Adrenal gland (tissue), 5 donors: ENCODE data around the gene ARHGAP30.
"Not testable (repeated sequence)": the region's sequence is repeated elsewhere in the genome, so short reads cannot be mapped to it uniquely, and the experiment has no call there.

ENCODE experiments used
- POLR2A ChIP-seq, 2 donors: fragments of 450-650 bp; IDR thresholded peaks; one replicate each; pipeline ENCODE4 v1.6.1; 2017; ENCODE audit warnings: antibody characterized with exemption in 2 of 2, mild to moderate bottlenecking in 2 of 2, moderate library complexity in 1 of 2
- TF ChIP-seq, protein P1 (sequence below), 6 experiments: fragments of 450-650 bp in 4 of 6; fragments of 200-600 bp in 2 of 6; sonication (generic) in 1 of 6; IDR thresholded peaks; 1 replicate in 5 of 6; 2 replicates in 1 of 6; pipeline versions ENCODE4 v1.5.1 to v1.8.0; 2016 to 2021; ENCODE audit warnings: antibody characterized with exemption in 6 of 6, mild to moderate bottlenecking in 2 of 6, moderate library complexity in 1 of 6
- donor health status: DM: no; HTN: no; CAD: no.

- not testable (repeated sequence) for TF ChIP-seq POLR2A (IDR thresholded peaks at IDR 0.05)
- TF ChIP-seq, protein P1, sequence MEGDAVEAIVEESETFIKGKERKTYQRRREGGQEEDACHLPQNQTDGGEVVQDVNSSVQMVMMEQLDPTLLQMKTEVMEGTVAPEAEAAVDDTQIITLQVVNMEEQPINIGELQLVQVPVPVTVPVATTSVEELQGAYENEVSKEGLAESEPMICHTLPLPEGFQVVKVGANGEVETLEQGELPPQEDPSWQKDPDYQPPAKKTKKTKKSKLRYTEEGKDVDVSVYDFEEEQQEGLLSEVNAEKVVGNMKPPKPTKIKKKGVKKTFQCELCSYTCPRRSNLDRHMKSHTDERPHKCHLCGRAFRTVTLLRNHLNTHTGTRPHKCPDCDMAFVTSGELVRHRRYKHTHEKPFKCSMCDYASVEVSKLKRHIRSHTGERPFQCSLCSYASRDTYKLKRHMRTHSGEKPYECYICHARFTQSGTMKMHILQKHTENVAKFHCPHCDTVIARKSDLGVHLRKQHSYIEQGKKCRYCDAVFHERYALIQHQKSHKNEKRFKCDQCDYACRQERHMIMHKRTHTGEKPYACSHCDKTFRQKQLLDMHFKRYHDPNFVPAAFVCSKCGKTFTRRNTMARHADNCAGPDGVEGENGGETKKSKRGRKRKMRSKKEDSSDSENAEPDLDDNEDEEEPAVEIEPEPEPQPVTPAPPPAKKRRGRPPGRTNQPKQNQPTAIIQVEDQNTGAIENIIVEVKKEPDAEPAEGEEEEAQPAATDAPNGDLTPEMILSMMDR (IDR thresholded peaks at IDR 0.05), result not testable (repeated sequence)
Measured at GRCh38 chr1:161115961-161116360, 46.3 kb upstream of the ARHGAP30 start.
